ENCODE results near the gene CDK14.

The CDK14 gene

DNA sequence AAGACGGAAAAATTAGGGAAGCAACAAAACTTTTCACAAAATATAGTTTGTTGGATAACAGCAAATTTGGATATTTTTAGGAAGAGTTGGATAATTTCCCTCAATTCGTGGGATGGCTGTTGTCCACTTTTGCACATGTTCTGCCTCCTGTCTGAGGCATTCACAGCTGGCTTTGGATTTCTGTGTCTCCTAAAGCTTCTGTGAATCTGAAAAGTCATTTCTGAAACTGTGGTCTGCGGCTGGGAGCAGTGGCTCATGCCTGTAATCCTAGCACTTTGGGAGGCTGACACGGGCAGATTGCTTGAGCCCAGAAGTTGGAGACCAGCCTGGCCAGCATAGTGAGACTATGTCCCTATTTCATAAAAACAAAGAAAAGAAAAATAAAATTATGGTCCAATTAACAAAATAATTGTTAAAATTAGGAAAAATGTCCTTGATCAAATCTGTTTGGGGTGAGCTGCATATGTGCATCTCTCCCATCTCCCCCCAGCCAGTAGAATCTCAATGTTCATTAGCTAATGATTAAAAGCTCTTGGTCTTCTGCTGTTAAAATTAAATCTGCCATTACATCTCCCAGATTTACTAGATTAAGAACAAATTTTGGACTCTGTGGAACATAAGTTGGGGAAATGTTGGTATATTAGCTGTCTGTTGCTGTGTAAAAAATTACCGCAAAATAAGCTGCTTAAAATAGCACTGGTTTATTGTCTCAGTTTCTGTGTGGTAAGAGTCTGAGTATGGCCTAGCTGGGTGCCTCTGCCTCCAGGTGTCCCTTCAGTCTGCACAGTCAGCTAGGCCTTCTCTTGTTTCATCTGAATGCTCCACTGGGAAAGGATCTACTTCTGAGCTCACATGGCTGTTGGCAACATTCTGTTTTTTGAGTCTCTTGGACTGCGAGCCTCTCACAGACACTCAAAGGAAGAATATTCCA is 336.1 kb downstream of the CDK14 start:
- peak; percentile 68 for DNase-seq (ENCODE audit: low spot score)
- TF ChIP-seq CTCF (IDR thresholded peaks at IDR 0.05; ENCODE audit: extremely low read depth, insufficient read depth, missing control alignments), result peak; percentile 28
- in situ Hi-C loops (cut with MboI; ENCODE audit: low pct_unique_long_range_greater_than_20kb, low sequenced_read_pairs, unreplicated experiment), result no loop called here

DNA sequence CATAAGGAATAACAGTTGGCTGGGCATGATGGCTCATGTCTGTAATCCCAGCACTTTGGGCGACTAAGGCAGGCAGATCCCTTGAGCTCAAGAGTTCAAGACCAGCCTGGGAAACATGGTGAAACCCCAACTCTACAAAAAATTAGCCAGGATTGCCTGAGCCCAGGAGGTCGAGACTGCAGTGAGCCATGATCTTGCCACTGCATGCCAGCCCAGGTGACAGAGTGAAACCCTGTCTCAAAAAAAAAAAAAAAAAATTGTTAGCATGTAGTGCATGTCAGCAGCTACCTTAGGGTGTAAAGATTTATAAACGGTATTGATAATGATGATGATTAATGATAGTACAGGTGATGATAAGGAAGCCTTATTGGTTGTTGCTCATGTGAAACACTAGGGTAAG is 336.9 kb downstream of the CDK14 start:
- DNase-seq (ENCODE audit: low spot score), result no peak
- no peak for TF ChIP-seq CTCF (IDR thresholded peaks at IDR 0.05; ENCODE audit: extremely low read depth, insufficient read depth, missing control alignments)
- in situ Hi-C loops (cut with MboI; ENCODE audit: low pct_unique_long_range_greater_than_20kb, low sequenced_read_pairs, unreplicated experiment), result no loop called here

DNA sequence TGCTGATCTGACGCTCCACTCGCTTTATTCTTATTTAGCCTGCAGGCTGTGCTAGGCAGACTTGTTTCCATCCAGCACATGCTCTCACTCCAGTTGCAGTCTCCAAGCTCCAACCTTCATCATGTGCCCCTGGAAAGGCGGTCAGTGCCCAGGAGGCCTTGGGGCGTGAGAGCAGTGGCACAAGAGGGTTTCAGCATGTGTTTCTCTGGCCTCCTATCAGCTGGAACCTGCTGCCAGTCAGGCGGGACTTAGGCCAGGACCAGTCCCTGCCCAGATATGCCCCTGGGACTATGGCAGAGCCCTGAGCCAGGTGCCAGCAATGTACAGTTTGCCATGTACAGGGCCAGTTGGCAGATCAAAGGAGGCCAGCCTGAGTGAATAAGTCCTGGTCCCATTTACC is 337.9 kb downstream of the CDK14 start:
- in situ Hi-C loops (cut with MboI; ENCODE audit: low pct_unique_long_range_greater_than_20kb, low sequenced_read_pairs, unreplicated experiment), result no loop called here
- no peak for TF ChIP-seq CTCF (IDR thresholded peaks at IDR 0.05; ENCODE audit: extremely low read depth, insufficient read depth, missing control alignments)
- DNase-seq (ENCODE audit: low spot score), result no peak

DNA sequence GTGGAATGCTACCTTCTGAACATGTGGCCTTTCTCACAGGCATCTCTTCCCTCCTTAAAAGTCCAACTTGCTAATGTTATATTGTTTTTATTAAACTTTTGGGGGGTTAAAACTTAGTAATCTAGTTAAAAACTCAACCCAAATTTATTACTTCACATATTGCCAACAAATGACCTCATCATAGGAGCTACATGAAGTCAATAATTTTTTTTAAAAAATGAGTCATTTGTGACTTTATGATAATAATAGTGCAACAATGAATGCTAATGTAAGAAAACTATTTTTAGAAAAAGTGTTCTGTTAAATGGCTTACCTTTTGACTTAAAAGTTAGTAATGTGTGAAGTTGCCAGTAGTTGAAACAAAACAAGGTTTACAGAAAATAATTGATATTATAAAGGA is 342.2 kb downstream of the CDK14 start:
- TF ChIP-seq CTCF (IDR thresholded peaks at IDR 0.05; ENCODE audit: extremely low read depth, insufficient read depth, missing control alignments), result no peak
- DNase-seq (ENCODE audit: low spot score), result no peak
- in situ Hi-C loops (cut with MboI; ENCODE audit: low pct_unique_long_range_greater_than_20kb, low sequenced_read_pairs, unreplicated experiment), result no loop called here

- no peak for TF ChIP-seq CTCF (IDR thresholded peaks at IDR 0.05; ENCODE audit: extremely low read depth, insufficient read depth, missing control alignments)
- in situ Hi-C loops (cut with MboI; ENCODE audit: low pct_unique_long_range_greater_than_20kb, low sequenced_read_pairs, unreplicated experiment), result no loop called here
- DNase-seq (ENCODE audit: low spot score), result no peak
These were observed 343.5 kb downstream of the CDK14 start for GRCh38 chr7:90939666-90940065.

DNA sequence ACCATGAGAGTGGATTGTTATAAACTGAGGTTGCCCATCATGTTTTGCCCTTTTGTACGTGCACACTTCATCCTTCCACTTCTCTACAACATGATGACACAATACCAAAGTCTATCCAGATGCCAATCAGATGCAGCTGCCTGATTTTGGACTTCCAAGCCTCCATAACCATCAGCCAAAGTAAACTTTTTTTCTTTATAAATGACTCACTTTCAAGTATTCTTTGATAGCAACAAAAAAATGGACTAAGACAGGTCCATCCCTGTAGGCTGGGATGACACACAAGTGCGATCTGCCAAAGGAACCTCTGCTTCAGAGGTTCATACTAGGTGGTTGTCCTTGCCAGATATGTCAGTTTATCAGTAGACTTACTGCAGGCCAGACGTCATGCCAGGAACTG is 347.9 kb downstream of the CDK14 start:
- DNase-seq (ENCODE audit: low spot score), result no peak
- TF ChIP-seq CTCF (IDR thresholded peaks at IDR 0.05; ENCODE audit: extremely low read depth, insufficient read depth, missing control alignments), result no peak
- in situ Hi-C loops (cut with MboI; ENCODE audit: low pct_unique_long_range_greater_than_20kb, low sequenced_read_pairs, unreplicated experiment), result no loop called here
